Adrenal gland (tissue), 5 donors: Measurements from ENCODE around the gene DHRS4L2.
"Not testable (repeated sequence)": the region's sequence is repeated elsewhere in the genome, so short reads cannot be mapped to it uniquely, and the experiment has no call there.

Experiments
- CTCF ChIP-seq, 6 experiments: fragments of 450-650 bp in 4 of 6; fragments of 200-600 bp in 2 of 6; sonication (generic) in 1 of 6; IDR thresholded peaks; 1 replicate in 5 of 6; 2 replicates in 1 of 6; pipeline versions ENCODE4 v1.5.1 to v1.8.0; 2016 to 2021; ENCODE audit warnings: antibody characterized with exemption in 6 of 6, mild to moderate bottlenecking in 2 of 6, moderate library complexity in 1 of 6
- POLR2A ChIP-seq, 2 donors: fragments of 450-650 bp; IDR thresholded peaks; one replicate each; pipeline ENCODE4 v1.6.1; 2017; ENCODE audit warnings: antibody characterized with exemption in 2 of 2, mild to moderate bottlenecking in 2 of 2, moderate library complexity in 1 of 2
- donor health status: DM: no; HTN: no; CAD: no.

GRCh38 chr14:23996009-23996408 lies 7.3 kb downstream of the DHRS4L2 start:
- not testable (repeated sequence) for TF ChIP-seq POLR2A, CTCF (IDR thresholded peaks at IDR 0.05)
